ENCODE measurements around the gene VPS35.

VPS35 gene

DNA sequence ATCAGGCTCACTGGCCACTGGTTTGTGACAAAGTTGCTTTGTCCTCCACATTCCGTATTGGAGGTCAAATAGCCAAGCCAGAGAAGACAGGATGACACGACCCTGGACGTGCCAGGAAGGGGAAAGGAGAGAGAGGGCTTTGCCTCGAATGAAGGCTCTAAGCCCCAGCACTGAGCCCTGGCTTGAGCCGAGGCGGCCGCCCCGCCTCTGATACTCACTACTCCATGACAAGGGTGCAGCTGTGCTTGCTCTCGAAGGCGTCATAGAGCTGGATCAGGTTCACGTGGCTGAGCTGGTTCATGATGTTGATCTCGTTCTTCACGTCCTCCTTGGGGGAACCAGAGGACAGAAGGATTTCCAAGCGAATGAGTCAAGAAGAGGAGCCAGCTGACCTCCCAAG is 39.8 kb upstream of the VPS35 start:
- H3K36me3 ChIP-seq (ENCODE audit: control insufficient read depth, insufficient read depth, low read length) = no peaks in the 10 kb centered on the region
- no peak for DNase-seq
- no peaks in the 10 kb centered on the region for H3K27me3 ChIP-seq (replicated peaks; ENCODE audit: control insufficient read depth, insufficient read depth, low read length, poor library complexity, severe bottlenecking)
- H3K9me3 ChIP-seq (ENCODE audit: control insufficient read depth, low read length) = no peaks in the 10 kb centered on the region
- H3K27ac ChIP-seq (ENCODE audit: insufficient read depth, low read length, poor library complexity, severe bottlenecking) = no peak overlapping the region
- no peak overlapping the region for H3K4me3 ChIP-seq (ENCODE audit: insufficient read depth, low read depth, low read length, poor library complexity, severe bottlenecking)
- H3K4me1 ChIP-seq (ENCODE audit: control insufficient read depth, insufficient read depth, low read length, poor library complexity, severe bottlenecking) = no peaks in the 10 kb centered on the region

DNA sequence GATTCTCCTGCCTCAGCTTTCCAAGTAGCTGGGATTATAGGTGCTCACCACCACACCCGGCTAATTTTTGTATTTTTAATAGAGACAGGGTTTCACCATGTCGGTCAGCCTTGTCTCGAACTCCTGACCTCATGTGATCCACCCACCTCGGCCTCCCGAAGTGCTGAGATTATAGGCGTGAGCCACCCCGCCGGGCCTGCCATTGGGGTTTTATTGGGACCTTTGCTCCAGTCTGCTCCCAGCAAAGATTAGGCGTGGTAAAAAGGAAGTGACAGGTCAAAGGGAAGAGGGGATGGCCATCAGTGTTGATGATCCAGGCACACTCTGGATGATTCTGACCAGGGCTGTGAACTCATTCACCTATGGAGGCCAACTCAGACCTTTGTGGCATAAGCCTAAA is 38.7 kb upstream of the VPS35 start:
- Histone ChIP-seq H3K4me1 (ENCODE audit: control insufficient read depth, insufficient read depth, low read length, poor library complexity, severe bottlenecking) (no peaks in the 10 kb centered on the region), H3K27ac (ENCODE audit: insufficient read depth, low read length, poor library complexity, severe bottlenecking) (no peak overlapping the region), H3K27me3 (replicated peaks; ENCODE audit: control insufficient read depth, insufficient read depth, low read length, poor library complexity, severe bottlenecking) (no peaks in the 10 kb centered on the region), H3K9me3 (ENCODE audit: control insufficient read depth, low read length) (no peaks in the 10 kb centered on the region), H3K4me3 (ENCODE audit: insufficient read depth, low read depth, low read length, poor library complexity, severe bottlenecking) (no peak overlapping the region), H3K36me3 (ENCODE audit: control insufficient read depth, insufficient read depth, low read length) (no peaks in the 10 kb centered on the region)
- DNase-seq = no peak

DNA sequence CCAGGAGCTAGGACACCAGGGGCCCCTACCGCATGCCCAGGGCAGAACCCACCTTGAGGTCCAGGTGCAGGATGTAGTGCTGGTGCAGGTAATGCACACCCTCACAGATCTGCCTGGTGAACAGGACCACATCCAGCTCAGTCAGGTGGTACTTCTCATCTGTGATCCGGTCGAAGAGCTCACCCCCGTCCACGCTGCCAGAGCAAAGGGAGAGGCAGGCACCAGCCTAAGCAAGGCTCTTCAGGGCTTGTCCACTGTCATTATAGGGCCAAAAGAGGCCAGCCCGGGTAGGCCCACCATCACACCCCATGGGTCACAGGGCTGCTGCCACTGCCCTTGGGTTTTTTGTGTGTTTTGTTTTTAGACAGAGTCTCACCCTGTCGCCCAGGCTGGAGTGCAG is 38.2 kb upstream of the VPS35 start:
- H3K9me3 ChIP-seq (ENCODE audit: control insufficient read depth, low read length) = no peaks in the 10 kb centered on the region

DNA sequence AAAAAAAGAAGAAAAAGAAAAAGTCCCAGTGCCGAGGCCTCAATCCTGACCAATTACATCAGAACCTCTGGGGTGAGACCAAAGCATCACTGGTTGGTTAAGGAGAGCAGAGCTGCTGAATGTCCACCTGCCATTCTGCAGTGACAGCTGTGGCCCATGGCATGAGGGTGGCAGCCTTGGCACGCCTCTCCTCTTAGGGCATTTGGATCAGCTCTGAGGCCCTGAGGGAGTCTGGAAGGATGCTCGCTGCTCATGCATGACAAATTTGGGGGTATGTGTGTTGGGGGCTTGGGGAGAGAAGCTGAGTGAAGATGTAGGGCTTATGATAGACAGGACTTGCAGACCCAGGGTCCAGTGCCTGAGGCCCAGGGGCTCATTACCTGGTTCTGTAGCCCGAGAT is 32.9 kb upstream of the VPS35 start:
- Histone ChIP-seq H3K4me1 (ENCODE audit: control insufficient read depth, insufficient read depth, low read length, poor library complexity, severe bottlenecking) (no peaks in the 10 kb centered on the region), H3K36me3 (ENCODE audit: control insufficient read depth, insufficient read depth, low read length) (no peaks in the 10 kb centered on the region), H3K9me3 (ENCODE audit: control insufficient read depth, low read length) (no peaks in the 10 kb centered on the region), H3K27me3 (replicated peaks; ENCODE audit: control insufficient read depth, insufficient read depth, low read length, poor library complexity, severe bottlenecking) (no peaks in the 10 kb centered on the region), H3K27ac (ENCODE audit: insufficient read depth, low read length, poor library complexity, severe bottlenecking) (no peak overlapping the region), H3K4me3 (ENCODE audit: insufficient read depth, low read depth, low read length, poor library complexity, severe bottlenecking) (no peak overlapping the region)
- no peak for DNase-seq

More for the DNA sequence above, 38.2 kb upstream of the VPS35 start:
- Histone ChIP-seq H3K27ac (ENCODE audit: insufficient read depth, low read length, poor library complexity, severe bottlenecking) (no peak overlapping the region), H3K4me3 (ENCODE audit: insufficient read depth, low read depth, low read length, poor library complexity, severe bottlenecking) (no peak overlapping the region), H3K36me3 (ENCODE audit: control insufficient read depth, insufficient read depth, low read length) (no peaks in the 10 kb centered on the region), H3K27me3 (replicated peaks; ENCODE audit: control insufficient read depth, insufficient read depth, low read length, poor library complexity, severe bottlenecking) (no peaks in the 10 kb centered on the region), H3K4me1 (ENCODE audit: control insufficient read depth, insufficient read depth, low read length, poor library complexity, severe bottlenecking) (no peaks in the 10 kb centered on the region)
- no peak for DNase-seq

DNA sequence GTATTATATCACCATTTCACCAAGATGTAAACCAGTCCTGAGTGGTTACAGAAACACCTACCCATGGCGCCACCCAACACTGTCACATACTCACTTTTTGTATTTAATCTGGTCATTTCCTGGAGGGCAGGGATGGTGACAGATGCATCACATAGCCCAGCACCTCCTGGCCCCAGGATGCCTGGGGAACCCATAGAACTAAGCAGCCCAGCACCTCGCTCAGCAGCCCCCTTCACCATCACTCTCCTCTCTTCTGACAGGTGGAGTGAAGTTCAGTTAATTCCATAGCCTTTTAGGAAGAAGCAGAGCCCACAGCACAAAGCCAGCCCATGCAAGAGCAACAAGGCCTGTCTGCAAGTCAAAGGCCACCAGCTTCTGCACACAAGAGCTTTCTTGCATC is 31.6 kb upstream of the VPS35 start:
- Histone ChIP-seq H3K36me3 (ENCODE audit: control insufficient read depth, insufficient read depth, low read length) (no peaks in the 10 kb centered on the region), H3K27ac (ENCODE audit: insufficient read depth, low read length, poor library complexity, severe bottlenecking) (no peak overlapping the region), H3K4me1 (ENCODE audit: control insufficient read depth, insufficient read depth, low read length, poor library complexity, severe bottlenecking) (no peaks in the 10 kb centered on the region), H3K4me3 (ENCODE audit: insufficient read depth, low read depth, low read length, poor library complexity, severe bottlenecking) (no peak overlapping the region), H3K27me3 (replicated peaks; ENCODE audit: control insufficient read depth, insufficient read depth, low read length, poor library complexity, severe bottlenecking) (no peaks in the 10 kb centered on the region), H3K9me3 (ENCODE audit: control insufficient read depth, low read length) (no peaks in the 10 kb centered on the region)
- no peak for DNase-seq

DNA sequence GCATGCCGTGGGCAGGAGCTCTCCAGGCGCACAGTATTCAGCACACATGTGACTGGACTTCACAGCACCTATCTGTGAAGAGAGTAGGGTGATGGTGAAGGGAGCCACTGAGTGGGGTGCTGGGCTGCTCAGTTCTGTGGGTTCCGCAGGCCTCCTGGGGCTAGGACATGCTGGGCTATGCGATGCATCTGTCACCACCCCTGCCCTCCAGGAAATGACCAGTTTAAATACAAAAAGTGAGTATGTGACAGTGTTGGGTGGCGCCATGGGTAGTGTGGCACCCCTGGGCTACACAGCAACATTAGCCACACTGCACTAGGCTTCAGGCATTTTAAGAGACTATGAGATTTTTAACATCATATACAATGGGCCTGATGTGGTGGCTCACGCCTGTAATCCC is 30.6 kb upstream of the VPS35 start:
- no peak for DNase-seq
- Histone ChIP-seq H3K4me1 (ENCODE audit: control insufficient read depth, insufficient read depth, low read length, poor library complexity, severe bottlenecking) (no peaks in the 10 kb centered on the region), H3K27me3 (replicated peaks; ENCODE audit: control insufficient read depth, insufficient read depth, low read length, poor library complexity, severe bottlenecking) (no peaks in the 10 kb centered on the region), H3K4me3 (ENCODE audit: insufficient read depth, low read depth, low read length, poor library complexity, severe bottlenecking) (no peak overlapping the region), H3K36me3 (ENCODE audit: control insufficient read depth, insufficient read depth, low read length) (no peaks in the 10 kb centered on the region), H3K9me3 (ENCODE audit: control insufficient read depth, low read length) (no peaks in the 10 kb centered on the region), H3K27ac (ENCODE audit: insufficient read depth, low read length, poor library complexity, severe bottlenecking) (no peak overlapping the region)

DNA sequence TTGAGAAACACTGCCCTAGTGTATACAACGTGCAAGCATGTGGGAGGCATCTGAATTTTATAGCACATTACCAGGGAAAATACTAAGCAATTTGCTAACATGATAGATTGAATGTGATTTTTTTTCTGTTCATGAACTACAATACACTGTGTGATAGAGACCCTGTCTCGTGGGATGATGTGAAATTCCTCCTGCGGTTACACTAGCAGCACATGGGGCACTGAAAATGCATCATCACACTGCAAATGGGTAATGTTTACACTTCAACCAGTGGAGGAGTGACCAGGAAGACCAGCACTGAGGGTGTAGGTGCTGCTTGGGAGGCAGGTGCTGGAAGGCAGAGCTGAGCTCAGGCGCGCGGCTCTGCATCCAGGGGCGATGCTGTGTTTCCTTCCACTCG is 29.2 kb upstream of the VPS35 start:
- Histone ChIP-seq H3K27me3 (replicated peaks; ENCODE audit: control insufficient read depth, insufficient read depth, low read length, poor library complexity, severe bottlenecking) (no peaks in the 10 kb centered on the region), H3K4me1 (ENCODE audit: control insufficient read depth, insufficient read depth, low read length, poor library complexity, severe bottlenecking) (no peaks in the 10 kb centered on the region), H3K36me3 (ENCODE audit: control insufficient read depth, insufficient read depth, low read length) (no peaks in the 10 kb centered on the region), H3K9me3 (ENCODE audit: control insufficient read depth, low read length) (no peaks in the 10 kb centered on the region), H3K27ac (ENCODE audit: insufficient read depth, low read length, poor library complexity, severe bottlenecking) (no peak overlapping the region), H3K4me3 (ENCODE audit: insufficient read depth, low read depth, low read length, poor library complexity, severe bottlenecking) (no peak overlapping the region)
- DNase-seq = no peak

DNA sequence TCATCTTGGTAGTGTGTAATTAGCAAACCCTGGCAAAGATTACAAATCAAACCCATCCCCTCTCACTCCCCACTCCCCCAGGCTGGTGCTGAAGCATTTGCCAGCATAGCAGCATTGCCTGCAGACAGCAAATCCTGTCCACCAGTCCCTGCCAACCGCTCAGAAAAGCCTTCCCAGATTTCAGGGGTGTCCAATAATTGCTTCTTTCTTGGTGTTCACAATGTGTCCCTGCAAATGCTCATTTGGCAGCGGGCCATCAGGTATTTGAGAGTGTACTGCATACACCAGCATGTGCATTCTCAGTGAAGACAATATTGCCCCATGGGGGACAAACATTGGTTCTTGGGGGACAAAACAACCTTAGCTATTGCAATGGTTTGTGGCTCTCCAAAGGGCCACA is 28.7 kb upstream of the VPS35 start:
- no peak overlapping the region for H3K27ac ChIP-seq (ENCODE audit: insufficient read depth, low read length, poor library complexity, severe bottlenecking)
- DNase-seq = no peak
- H3K9me3 ChIP-seq (ENCODE audit: control insufficient read depth, low read length) = no peaks in the 10 kb centered on the region
- no peaks in the 10 kb centered on the region for H3K36me3 ChIP-seq (ENCODE audit: control insufficient read depth, insufficient read depth, low read length)
- H3K4me1 ChIP-seq (ENCODE audit: control insufficient read depth, insufficient read depth, low read length, poor library complexity, severe bottlenecking) = no peaks in the 10 kb centered on the region
- H3K27me3 ChIP-seq (replicated peaks; ENCODE audit: control insufficient read depth, insufficient read depth, low read length, poor library complexity, severe bottlenecking) = no peaks in the 10 kb centered on the region
- no peak overlapping the region for H3K4me3 ChIP-seq (ENCODE audit: insufficient read depth, low read depth, low read length, poor library complexity, severe bottlenecking)

DNA sequence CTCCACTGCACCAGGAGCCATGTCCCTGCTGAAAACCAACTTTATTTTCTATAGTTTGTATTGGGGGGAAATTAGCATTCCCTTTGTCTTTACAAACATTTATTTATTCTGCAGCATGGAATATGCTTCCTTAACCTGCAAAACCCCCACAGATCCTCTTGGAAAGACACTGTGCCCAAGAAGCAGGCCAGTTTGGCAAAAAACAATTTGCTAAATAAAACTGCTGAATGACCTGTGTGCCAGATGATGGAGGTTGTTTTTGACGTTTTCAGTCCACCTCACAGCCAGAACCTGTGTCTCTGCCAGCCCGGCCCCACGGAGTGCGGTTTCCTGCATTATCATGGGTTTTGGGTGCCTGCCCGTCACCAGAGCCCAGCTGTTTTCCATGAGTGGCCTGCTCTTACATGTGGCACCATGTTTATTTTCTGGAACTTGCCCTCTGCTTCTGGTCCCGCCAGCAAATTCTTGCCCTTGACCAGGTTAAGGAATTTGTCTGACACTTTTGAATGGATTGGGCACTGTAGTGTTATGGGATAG is 26.9 kb upstream of the VPS35 start:
- no peak for DNase-seq
- no peaks in the 10 kb centered on the region for H3K4me1 ChIP-seq (ENCODE audit: control insufficient read depth, insufficient read depth, low read length, poor library complexity, severe bottlenecking)
- H3K27me3 ChIP-seq (replicated peaks; ENCODE audit: control insufficient read depth, insufficient read depth, low read length, poor library complexity, severe bottlenecking) = no peaks in the 10 kb centered on the region
- no peak overlapping the region for H3K27ac ChIP-seq (ENCODE audit: insufficient read depth, low read length, poor library complexity, severe bottlenecking)
- no peaks in the 10 kb centered on the region for H3K36me3 ChIP-seq (ENCODE audit: control insufficient read depth, insufficient read depth, low read length)
- no peak overlapping the region for H3K4me3 ChIP-seq (ENCODE audit: insufficient read depth, low read depth, low read length, poor library complexity, severe bottlenecking)
- no peaks in the 10 kb centered on the region for H3K9me3 ChIP-seq (ENCODE audit: control insufficient read depth, low read length)

DNA sequence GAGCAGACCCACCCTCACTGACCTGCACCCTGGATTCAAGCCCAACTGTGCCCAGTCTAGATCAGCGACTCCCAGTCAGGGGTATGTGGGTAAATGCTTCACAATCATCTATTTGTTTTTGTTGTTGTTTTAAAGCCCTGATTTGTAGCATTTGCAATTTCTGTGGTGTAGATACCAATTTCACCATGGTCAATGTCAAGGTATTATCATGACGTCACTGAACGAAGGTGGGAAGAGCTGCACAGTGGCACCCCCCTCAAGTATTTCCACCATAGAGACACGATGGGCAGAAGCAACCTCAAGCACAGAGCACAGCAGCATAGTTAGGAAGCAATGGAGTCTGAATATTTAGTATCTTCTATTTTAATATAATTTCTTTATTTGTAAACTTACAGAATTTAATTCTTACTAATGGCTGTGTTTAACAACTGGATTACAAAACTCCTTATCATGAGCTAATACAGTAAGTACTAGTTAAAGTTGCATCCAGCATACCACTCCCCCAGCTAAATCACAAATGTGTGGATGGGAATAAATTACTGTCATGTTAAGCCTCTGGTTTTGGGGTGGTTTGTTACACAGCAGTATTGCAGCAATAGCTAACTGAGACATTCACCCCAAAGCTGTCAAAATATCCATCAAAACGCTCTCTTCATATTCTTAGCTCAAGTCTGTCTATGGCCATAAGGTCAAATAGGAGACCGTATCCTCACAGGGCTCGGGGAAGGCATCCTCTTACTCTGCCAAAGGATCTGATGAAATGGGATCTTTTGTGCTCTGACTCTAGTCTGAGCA is 26.0 kb upstream of the VPS35 start:
- DNase-seq = no peak
- Histone ChIP-seq H3K4me3 (ENCODE audit: insufficient read depth, low read depth, low read length, poor library complexity, severe bottlenecking) (no peak overlapping the region), H3K27me3 (replicated peaks; ENCODE audit: control insufficient read depth, insufficient read depth, low read length, poor library complexity, severe bottlenecking) (no peaks in the 10 kb centered on the region), H3K4me1 (ENCODE audit: control insufficient read depth, insufficient read depth, low read length, poor library complexity, severe bottlenecking) (no peaks in the 10 kb centered on the region), H3K27ac (ENCODE audit: insufficient read depth, low read length, poor library complexity, severe bottlenecking) (no peak overlapping the region), H3K36me3 (ENCODE audit: control insufficient read depth, insufficient read depth, low read length) (no peaks in the 10 kb centered on the region), H3K9me3 (ENCODE audit: control insufficient read depth, low read length) (no peaks in the 10 kb centered on the region)
